Endothelial cell (in vitro differentiated cells): ENCODE results near the gene OR5D14. TPM values are rescaled to one million over a fixed set of nuclear protein-coding genes. Genes with fewer than 3 reads are reported as not detected.

ENCODE experiments used
- DNase-seq: peaks from one replicate; pipeline ENCODE4 v3.0.0; 2021; ENCODE audit warnings: low spot score
- H3K27ac Mint-ChIP-seq: one replicate; pipeline ENCODE4 v1.8.0; 2021; ENCODE audit warnings: mixed read lengths, inconsistent platforms; ENCODE audit not compliant: unreplicated experiment
- H3K27me3 Mint-ChIP-seq: one replicate; pipeline ENCODE4 v1.8.0; 2021; ENCODE audit warnings: mild to moderate bottlenecking, moderate library complexity, mixed read lengths, inconsistent platforms; ENCODE audit not compliant: unreplicated experiment
- H3K36me3 Mint-ChIP-seq: one replicate; pipeline ENCODE4 v1.8.0; 2021; ENCODE audit warnings: mild to moderate bottlenecking, low read depth, mixed read lengths, inconsistent platforms; ENCODE audit not compliant: unreplicated experiment
- H3K4me1 Mint-ChIP-seq: one replicate; pipeline ENCODE4 v1.8.0; 2021; ENCODE audit warnings: mild to moderate bottlenecking, mixed read lengths, inconsistent platforms; ENCODE audit not compliant: unreplicated experiment
- H3K4me3 Mint-ChIP-seq: one replicate; pipeline ENCODE4 v1.8.0; 2021; ENCODE audit warnings: mild to moderate bottlenecking, mixed read lengths, inconsistent platforms; ENCODE audit not compliant: unreplicated experiment
- H3K9me3 Mint-ChIP-seq: one replicate; pipeline ENCODE4 v1.8.0; 2021; ENCODE audit warnings: mixed read lengths, inconsistent platforms; ENCODE audit not compliant: unreplicated experiment
- total RNA-seq: library from RNA; stranded (reverse); fragmentation: NEBNext Ultra II Directional; extraction: Animal tissue kit (Norgen Biotek cat#: 25700); gene quantifications from one replicate; pipeline ENCODE4 v1.2.1, GENCODE V29; 2021; ENCODE audit not compliant: unreplicated experiment
- TF ChIP-seq, protein P1 (sequence below): fragments of 200-600 bp; sonication (generic); IDR thresholded peaks from one replicate; pipeline ENCODE4 v1.5.0; 2021; ENCODE audit warnings: antibody characterized with exemption; ENCODE audit not compliant: unreplicated experiment

Gene OR5D14
- total RNA-seq, 1 donor from 2014 or later: not detected

DNA sequence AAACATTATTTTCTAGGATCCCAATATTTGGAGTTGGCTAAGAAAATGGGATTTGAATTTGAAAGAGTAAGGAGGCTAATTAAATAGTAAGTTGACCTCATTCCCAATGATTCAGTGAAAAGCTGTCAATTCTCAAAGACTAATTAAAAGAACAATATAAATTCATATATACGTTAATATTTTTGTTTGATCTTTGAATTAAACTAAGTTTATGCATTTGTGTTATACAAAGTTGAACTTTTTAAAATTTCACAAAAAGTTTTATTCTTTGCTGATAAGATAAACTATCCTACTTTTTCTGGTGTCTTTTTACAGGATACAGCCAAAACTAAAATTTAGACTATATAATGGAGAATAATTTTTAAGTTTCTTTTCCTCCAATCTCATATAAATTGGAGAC, 15.7 kb downstream of the OR5D14 start, which contains the start of gene OR5L1:
Gene OR5L1 (plus strand): TSS at position 301 of the 400 bp plus-strand sequence. CDS start 100 bp downstream, outside the sequence.
- Mint-ChIP-seq H3K9me3 (peaks cover 11% of the 10 kb centered on the region), H3K36me3 (no peaks in the 10 kb centered on the region), H3K4me1 (no peaks in the 10 kb centered on the region), H3K4me3 (no peak within 1 kb of the TSS), H3K27ac (no peak within 1 kb of the TSS), H3K27me3 (peaks cover 2% of the 10 kb centered on the region)
- TF ChIP-seq, protein P1, sequence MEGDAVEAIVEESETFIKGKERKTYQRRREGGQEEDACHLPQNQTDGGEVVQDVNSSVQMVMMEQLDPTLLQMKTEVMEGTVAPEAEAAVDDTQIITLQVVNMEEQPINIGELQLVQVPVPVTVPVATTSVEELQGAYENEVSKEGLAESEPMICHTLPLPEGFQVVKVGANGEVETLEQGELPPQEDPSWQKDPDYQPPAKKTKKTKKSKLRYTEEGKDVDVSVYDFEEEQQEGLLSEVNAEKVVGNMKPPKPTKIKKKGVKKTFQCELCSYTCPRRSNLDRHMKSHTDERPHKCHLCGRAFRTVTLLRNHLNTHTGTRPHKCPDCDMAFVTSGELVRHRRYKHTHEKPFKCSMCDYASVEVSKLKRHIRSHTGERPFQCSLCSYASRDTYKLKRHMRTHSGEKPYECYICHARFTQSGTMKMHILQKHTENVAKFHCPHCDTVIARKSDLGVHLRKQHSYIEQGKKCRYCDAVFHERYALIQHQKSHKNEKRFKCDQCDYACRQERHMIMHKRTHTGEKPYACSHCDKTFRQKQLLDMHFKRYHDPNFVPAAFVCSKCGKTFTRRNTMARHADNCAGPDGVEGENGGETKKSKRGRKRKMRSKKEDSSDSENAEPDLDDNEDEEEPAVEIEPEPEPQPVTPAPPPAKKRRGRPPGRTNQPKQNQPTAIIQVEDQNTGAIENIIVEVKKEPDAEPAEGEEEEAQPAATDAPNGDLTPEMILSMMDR: no peak
- no peak for DNase-seq

DNA sequence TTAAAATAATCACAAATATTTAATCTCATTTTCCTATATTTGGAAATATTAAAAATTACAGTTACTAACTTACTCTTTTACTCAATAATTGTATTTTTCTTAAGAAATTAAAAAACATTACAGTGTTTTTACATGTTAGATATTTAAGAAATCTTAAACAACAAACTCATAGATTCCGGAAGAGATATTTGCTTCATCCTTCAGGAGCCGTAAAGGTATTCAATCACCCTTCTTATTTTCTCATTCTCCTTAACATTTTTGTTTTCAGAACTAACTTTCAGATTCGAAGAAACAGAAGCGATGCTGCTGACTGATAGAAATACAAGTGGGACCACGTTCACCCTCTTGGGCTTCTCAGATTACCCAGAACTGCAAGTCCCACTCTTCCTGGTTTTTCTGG, 24.0 kb downstream of the OR5D14 start, which contains the start of gene OR5D18:
Gene OR5D18 (plus strand): TSS at position 301 of the 400 bp plus-strand sequence. CDS start 0 bp downstream, at position 301.
- Mint-ChIP-seq H3K9me3 (peaks cover 17% of the 10 kb centered on the region), H3K27me3 (peaks cover 2% of the 10 kb centered on the region), H3K27ac (no peak within 1 kb of the TSS), H3K4me1 (no peaks in the 10 kb centered on the region), H3K4me3 (no peak within 1 kb of the TSS), H3K36me3 (no peaks in the 10 kb centered on the region)
- TF ChIP-seq, protein P1: no peak
- DNase-seq: no peak

DNA sequence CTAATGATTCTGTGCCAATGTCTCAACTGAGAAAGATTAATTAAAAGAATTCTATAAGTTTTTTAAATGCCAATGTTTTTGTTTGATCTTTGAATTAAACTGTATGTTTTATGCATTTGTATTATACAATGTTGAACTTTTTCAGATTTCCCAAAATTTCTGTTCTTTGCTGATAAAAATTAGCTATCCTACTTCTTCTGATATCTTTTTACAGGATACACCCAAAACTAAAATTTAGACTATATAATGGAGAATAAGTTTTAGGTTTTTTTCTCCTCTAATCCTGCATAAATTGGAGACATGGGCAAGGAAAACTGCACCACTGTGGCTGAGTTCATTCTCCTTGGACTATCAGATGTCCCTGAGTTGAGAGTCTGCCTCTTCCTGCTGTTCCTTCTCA, 31.6 kb downstream of the OR5D14 start, which contains the start of gene OR5L2:
Gene OR5L2 (plus strand): TSS at position 301 of the 400 bp plus-strand sequence. CDS start 0 bp downstream, at position 301.
- peaks cover 12% of the 10 kb centered on the region for H3K9me3 Mint-ChIP-seq
- TF ChIP-seq, protein P1: no peak
- DNase-seq: no peak
- peaks cover 5% of the 10 kb centered on the region for H3K36me3 Mint-ChIP-seq
- no peak within 1 kb of the TSS for H3K4me3 Mint-ChIP-seq
- no peak within 1 kb of the TSS for H3K27ac Mint-ChIP-seq
- no peaks in the 10 kb centered on the region for H3K27me3 Mint-ChIP-seq
- no peaks in the 10 kb centered on the region for H3K4me1 Mint-ChIP-seq

DNA sequence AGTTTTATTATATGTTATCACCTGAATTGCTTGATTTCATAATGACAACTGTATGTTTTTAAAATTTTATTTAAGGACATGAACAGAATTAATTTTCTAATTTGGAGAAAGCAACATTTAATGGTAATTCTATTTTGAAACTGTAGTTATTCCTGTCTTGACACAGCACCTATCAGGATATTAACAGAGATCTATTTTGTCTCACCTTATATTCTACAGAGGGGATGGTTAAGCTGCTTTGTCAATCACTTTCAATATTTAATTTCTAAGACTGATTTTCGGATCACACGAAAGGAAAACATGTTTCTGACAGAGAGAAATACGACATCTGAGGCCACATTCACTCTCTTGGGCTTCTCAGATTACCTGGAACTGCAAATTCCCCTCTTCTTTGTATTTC, 43.1 kb downstream of the OR5D14 start, which contains the start of gene OR5D16:
Gene OR5D16 (plus strand): TSS at position 301 of the 400 bp plus-strand sequence. CDS start 0 bp downstream, at position 301.
- H3K9me3 Mint-ChIP-seq: no peaks in the 10 kb centered on the region
- H3K4me3 Mint-ChIP-seq: no peak within 1 kb of the TSS

More for the DNA sequence above, 43.1 kb downstream of the OR5D14 start, which contains the start of gene OR5D16:
- TF ChIP-seq, protein P1: no peak
- Mint-ChIP-seq H3K27ac (no peak within 1 kb of the TSS), H3K36me3 (no peaks in the 10 kb centered on the region), H3K4me1 (no peaks in the 10 kb centered on the region), H3K27me3 (peaks cover 3% of the 10 kb centered on the region)
- no peak for DNase-seq

Other genes with a start within 250 kb of the OR5D14 start
- gene OR4C15, start 241.1 kb upstream of the OR5D14 start, total RNA-seq: not detected
- gene OR4C16, start 223.4 kb upstream of the OR5D14 start, total RNA-seq: not detected
- not detected for gene OR4C11, start 187.9 kb upstream of the OR5D14 start, total RNA-seq
- gene OR4P4, start 160.4 kb upstream of the OR5D14 start, total RNA-seq: not detected
- not detected for gene OR4S2, start 147.2 kb upstream of the OR5D14 start, total RNA-seq
- not detected for gene OR4C6, start 133.4 kb upstream of the OR5D14 start, total RNA-seq
- not detected for gene OR5D13, start 22.1 kb upstream of the OR5D14 start, total RNA-seq
- not detected for gene OR5L1, start 15.8 kb downstream of the OR5D14 start, total RNA-seq
- not detected for gene OR5D18, start 24.1 kb downstream of the OR5D14 start, total RNA-seq
- not detected for gene OR5L2, start 31.7 kb downstream of the OR5D14 start, total RNA-seq
- not detected for gene OR5D16, start 43.2 kb downstream of the OR5D14 start, total RNA-seq
- not detected for gene TRIM51, start 87.7 kb downstream of the OR5D14 start, total RNA-seq
- not detected for gene OR5W2, start 119.0 kb downstream of the OR5D14 start, total RNA-seq
- not detected for gene OR5I1, start 140.8 kb downstream of the OR5D14 start, total RNA-seq
- gene OR10AG1, start 174.4 kb downstream of the OR5D14 start, total RNA-seq: not detected
- gene OR5F1, start 199.1 kb downstream of the OR5D14 start, total RNA-seq: not detected
- not detected for gene OR5AS1, start 232.1 kb downstream of the OR5D14 start, total RNA-seq